Stimulated activated CD4-positive, alpha-beta T cell treated with anti-CD3 and anti-CD28 coated beads, Interleukin-15, amount 100 ng/mL, for 1 hour (primary cell): ENCODE results near the gene HACD1.

Source experiments
- DNase-seq, 2 donors: peaks; one replicate each; pipeline ENCODE4 v3.0.0-alpha.2; 2020; ENCODE audit warnings: low read depth in 1 of 2, low spot score in 1 of 2

Gene HACD1

GRCh38 chr10:17586821-17587234, 30.3 kb downstream of the HACD1 start:
- DNase-seq, result no peak

GRCh38 chr10:17585016-17585415, 32.2 kb downstream of the HACD1 start:
- no peak for DNase-seq

GRCh38 chr10:17580885-17581284, 36.3 kb downstream of the HACD1 start:
- no peak for DNase-seq

GRCh38 chr10:17578603-17579002, 38.6 kb downstream of the HACD1 start:
- DNase-seq, result no peak

- no peak for DNase-seq
Observed at GRCh38 chr10:17576768-17577167, 40.4 kb downstream of the HACD1 start.

- DNase-seq, result no peak
Observed at GRCh38 chr10:17564911-17565310, 52.3 kb downstream of the HACD1 start.

GRCh38 chr10:17563452-17563851, 53.7 kb downstream of the HACD1 start:
- no peak for DNase-seq

- no peak for DNase-seq
Observed at GRCh38 chr10:17562614-17563013, 54.6 kb downstream of the HACD1 start.

- DNase-seq, result no peak
Observed at GRCh38 chr10:17561111-17561510, 56.1 kb downstream of the HACD1 start.

GRCh38 chr10:17557459-17557858, 59.7 kb downstream of the HACD1 start:
- DNase-seq, result no peak

GRCh38 chr10:17548770-17549169, 68.4 kb downstream of the HACD1 start:
- DNase-seq, result no peak

- DNase-seq, result no peak
Observed at GRCh38 chr10:17548162-17548561, 69.0 kb downstream of the HACD1 start.

- DNase-seq, result no peak
Observed at GRCh38 chr10:17547060-17547459, 70.1 kb downstream of the HACD1 start.

GRCh38 chr10:17544465-17544864, 72.7 kb downstream of the HACD1 start:
- DNase-seq, result no peak
